Esophagus squamous epithelium (tissue), 5 donors: ENCODE results near the gene PDAP1. TPM values are rescaled to one million over a fixed set of nuclear protein-coding genes. Genes with fewer than 3 reads are reported as not detected.

Experiments
- DNase-seq: peaks from one replicate; lab custom pipeline; 2025; lab: John Stamatoyannopoulos, UW
- H3K27ac ChIP-seq, 4 donors: fragments of 200-600 bp; sonication (generic); one replicate each; pipeline ENCODE4 v1.5.1; 2016 to 2019; ENCODE audit warnings: mild to moderate bottlenecking in 1 of 4
- H3K27me3 ChIP-seq, 4 donors: fragments of 200-600 bp; sonication (generic); 1 replicate in 3 of 4; 2 replicates in 1 of 4; pipeline versions ENCODE4 v1.5.1 to v1.6.0; 2017 to 2021; ENCODE audit warnings: antibody characterized with exemption in 1 of 4
- H3K36me3 ChIP-seq, 3 donors: fragments of 200-600 bp; sonication (generic); one replicate each; pipeline ENCODE4 v1.5.1; 2016 to 2019
- H3K4me1 ChIP-seq, 3 donors: fragments of 200-600 bp; sonication (generic); one replicate each; pipeline ENCODE4 v1.5.1; 2017 to 2019
- H3K4me3 ChIP-seq, 4 donors: fragments of 200-600 bp; sonication (generic); 1 replicate in 3 of 4; 2 replicates in 1 of 4; pipeline ENCODE4 v1.5.1; 2016 to 2019; ENCODE audit warnings: mild to moderate bottlenecking in 2 of 4, moderate library complexity in 1 of 4
- H3K9me3 ChIP-seq, 3 donors: fragments of 200-600 bp; sonication (generic); one replicate each; pipeline ENCODE4 v1.5.1; 2016 to 2019
- POLR2A ChIP-seq, 4 donors: fragments of 450-650 bp; IDR thresholded peaks; one replicate each; pipeline ENCODE4 v1.6.1; 2017; ENCODE audit warnings: antibody characterized with exemption in 4 of 4, mild to moderate bottlenecking in 4 of 4, moderate library complexity in 3 of 4
- WGBS, 2 donors: methylation state at CpG; one replicate each; pipeline ENCODE4 v1.1.5; 2018; 5-methylcytosine and 5-hydroxymethylcytosine counted together
- intact Hi-C: fragments of 100-400 bp; cut with DNase I; formaldehyde crosslinking; loops from one replicate; pipeline ENCODE4 v1.15.0; 2022
- total RNA-seq, 4 donors: library from RNA; depleted of rRNA; stranded (reverse); fragments of >200 nt; gene quantifications; one replicate each; pipeline ENCODE4 v1.1.0, GENCODE V29; 2016
- TF ChIP-seq, protein P1 (sequence below), 6 experiments: fragments of 450-650 bp in 4 of 6; fragments of 200-600 bp in 2 of 6; sonication (generic) in 2 of 6; IDR thresholded peaks; one replicate each; pipeline ENCODE4 v1.5.1; 2016 to 2019; ENCODE audit warnings: antibody characterized with exemption in 6 of 6, mild to moderate bottlenecking in 4 of 6, moderate library complexity in 4 of 6
- donor health status: DM: yes; HTN: yes; CAD: no.

PDAP1 gene
- total RNA-seq, 4 donors from 2014 or later, result 79.2 to 120 (median 98.3) TPM

DNA sequence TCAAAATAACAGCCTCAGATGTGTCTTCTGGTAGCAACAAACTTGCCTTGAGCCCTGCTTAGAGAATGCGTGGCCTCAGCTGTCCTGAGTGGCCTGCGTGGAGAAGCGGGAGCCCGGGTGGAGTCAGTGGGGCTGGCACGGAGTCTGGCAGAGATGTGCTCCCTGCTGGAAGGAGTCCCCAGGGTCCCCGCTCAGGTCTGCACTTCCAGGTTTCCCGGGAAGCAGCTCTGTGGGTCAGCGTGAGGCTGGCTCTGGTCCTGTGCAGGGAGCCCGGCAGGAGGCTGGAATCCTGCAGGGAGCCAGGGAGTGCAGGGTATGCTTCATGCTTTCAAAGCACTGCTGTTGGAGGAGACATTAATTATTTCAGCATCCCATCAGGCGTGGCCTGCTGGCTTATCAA lies 40.5 kb upstream of the PDAP1 start:
- Histone ChIP-seq H3K27me3 (no peaks in the 10 kb centered on the region), H3K4me1 (peaks cover 0 to 25% (median 0%) of the 10 kb centered on the region in 3 donors), H3K36me3 (peaks cover 19 to 99% (median 59%) of the 10 kb centered on the region in 3 donors), H3K9me3 (no peaks in the 10 kb centered on the region), H3K27ac (no peak overlapping the region), H3K4me3 (no peak overlapping the region)
- 80 to 98% methylated on average over 1 to 6 of the region's 10 CpGs for WGBS, 2 donors
- intact Hi-C loops, result no loop called here
- DNase-seq, result no peak
- TF ChIP-seq POLR2A (IDR thresholded peaks at IDR 0.05), result no peak
- TF ChIP-seq, protein P1, sequence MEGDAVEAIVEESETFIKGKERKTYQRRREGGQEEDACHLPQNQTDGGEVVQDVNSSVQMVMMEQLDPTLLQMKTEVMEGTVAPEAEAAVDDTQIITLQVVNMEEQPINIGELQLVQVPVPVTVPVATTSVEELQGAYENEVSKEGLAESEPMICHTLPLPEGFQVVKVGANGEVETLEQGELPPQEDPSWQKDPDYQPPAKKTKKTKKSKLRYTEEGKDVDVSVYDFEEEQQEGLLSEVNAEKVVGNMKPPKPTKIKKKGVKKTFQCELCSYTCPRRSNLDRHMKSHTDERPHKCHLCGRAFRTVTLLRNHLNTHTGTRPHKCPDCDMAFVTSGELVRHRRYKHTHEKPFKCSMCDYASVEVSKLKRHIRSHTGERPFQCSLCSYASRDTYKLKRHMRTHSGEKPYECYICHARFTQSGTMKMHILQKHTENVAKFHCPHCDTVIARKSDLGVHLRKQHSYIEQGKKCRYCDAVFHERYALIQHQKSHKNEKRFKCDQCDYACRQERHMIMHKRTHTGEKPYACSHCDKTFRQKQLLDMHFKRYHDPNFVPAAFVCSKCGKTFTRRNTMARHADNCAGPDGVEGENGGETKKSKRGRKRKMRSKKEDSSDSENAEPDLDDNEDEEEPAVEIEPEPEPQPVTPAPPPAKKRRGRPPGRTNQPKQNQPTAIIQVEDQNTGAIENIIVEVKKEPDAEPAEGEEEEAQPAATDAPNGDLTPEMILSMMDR (IDR thresholded peaks at IDR 0.05), result no peak

GRCh38 chr7:99447943-99448342 lies 39.5 kb upstream of the PDAP1 start:
- no peak for TF ChIP-seq POLR2A (IDR thresholded peaks at IDR 0.05)
- TF ChIP-seq, protein P1 (IDR thresholded peaks at IDR 0.05), result peak in 1 of 6 experiments; percentile 25
- H3K27me3 ChIP-seq, result no peaks in the 10 kb centered on the region
- intact Hi-C loops, result no loop called here
- H3K4me3 ChIP-seq, result no peak overlapping the region
- H3K9me3 ChIP-seq, result no peaks in the 10 kb centered on the region
- H3K27ac ChIP-seq, result no peak overlapping the region
- peaks cover 19 to 99% (median 53%) of the 10 kb centered on the region in 3 donors for H3K36me3 ChIP-seq
- no peak for DNase-seq
- H3K4me1 ChIP-seq, result peaks cover 0 to 16% (median 0%) of the 10 kb centered on the region in 3 donors
- 81 to 86% methylated on average over 8 to 10 of the region's 10 CpGs for WGBS, 2 donors

- Histone ChIP-seq H3K4me3 (no peak overlapping the region), H3K4me1 (peaks cover 0 to 12% (median 9%) of the 10 kb centered on the region in 3 donors), H3K27me3 (no peaks in the 10 kb centered on the region), H3K9me3 (no peaks in the 10 kb centered on the region), H3K36me3 (peaks cover 19 to 90% (median 39%) of the 10 kb centered on the region in 3 donors), H3K27ac (no peak overlapping the region)
- TF ChIP-seq POLR2A (IDR thresholded peaks at IDR 0.05), result no peak
- TF ChIP-seq, protein P1 (IDR thresholded peaks at IDR 0.05), result no peak
- no peak for DNase-seq
- 89 to 91% methylated on average over 4 of the region's 4 CpGs for WGBS, 2 donors
- intact Hi-C loops, result no loop called here
Observed at GRCh38 chr7:99446096-99446495, 37.7 kb upstream of the PDAP1 start.

DNA sequence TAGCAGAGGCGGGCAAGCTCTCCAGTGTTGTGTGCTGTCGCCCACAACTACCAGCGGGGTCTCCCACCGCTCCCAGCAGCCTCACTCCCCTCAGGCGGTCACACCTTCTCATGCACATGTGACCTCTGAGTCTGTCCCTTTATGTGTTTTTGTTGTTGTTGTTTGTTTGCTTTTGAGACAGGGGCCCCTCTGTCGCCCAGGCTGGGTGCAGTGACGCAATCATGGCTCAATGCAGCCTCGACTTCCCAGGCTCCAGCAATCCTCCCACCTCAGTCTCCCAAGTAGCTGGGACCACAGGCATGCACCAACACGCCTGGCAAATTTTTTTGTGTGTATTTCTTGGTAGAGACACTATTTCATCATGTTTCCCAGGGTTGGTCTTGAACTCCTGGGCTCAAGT lies 31.8 kb upstream of the PDAP1 start:
- DNase-seq, result no peak
- Histone ChIP-seq H3K4me3 (peak overlapping the region in 3 of 4 donors; percentile 80 to 96 (median 89)), H3K9me3 (no peaks in the 10 kb centered on the region), H3K4me1 (peaks cover 11 to 62% (median 31%) of the 10 kb centered on the region in 3 donors), H3K27me3 (no peaks in the 10 kb centered on the region), H3K27ac (peak overlapping the region in 1 of 4 donors; percentile 91), H3K36me3 (peaks cover 0 to 36% (median 4%) of the 10 kb centered on the region in 3 donors)
- WGBS, 2 donors, result 66% methylated on average over 7 to 9 of the region's 9 CpGs
- intact Hi-C loops, result no loop called here
- no peak for TF ChIP-seq POLR2A (IDR thresholded peaks at IDR 0.05)

GRCh38 chr7:99438573-99439480 lies 30.4 kb upstream of the PDAP1 start, which contains the start of the genes CPSF4 and PTCD1:
Gene CPSF4 (plus strand): TSS chr7:99438943. CDS start chr7:99439083, 140 bp downstream.
Gene PTCD1 (minus strand): TSS chr7:99438798. CDS start chr7:99435242, 3,556 bp downstream.
- intact Hi-C loops, result no loop called here
- TF ChIP-seq, protein P1 (IDR thresholded peaks at IDR 0.05), result peak in 1 of 6 experiments; percentile 32
- TF ChIP-seq POLR2A (IDR thresholded peaks at IDR 0.05), result peak in 3 of 4 donors; percentile 12 to 57 (median 32)
- H3K4me1 ChIP-seq, result peaks cover 11 to 70% (median 31%) of the 10 kb centered on the region in 3 donors
- H3K36me3 ChIP-seq, result peaks cover 0 to 36% (median 6%) of the 10 kb centered on the region in 3 donors
- peak within 1 kb of the TSS; percentile 80 to 100 (median 92) for H3K4me3 ChIP-seq
- peak; percentile 69 for DNase-seq
- H3K27ac ChIP-seq, result peak within 1 kb of the TSS; percentile 89 to 95 (median 92)
- no peaks in the 10 kb centered on the region for H3K27me3 ChIP-seq
- WGBS, 2 donors, result 0 to 1% methylated on average over 26 to 29 of the region's 89 CpGs
- H3K9me3 ChIP-seq, result no peaks in the 10 kb centered on the region
